ENCODE results near the gene PTPN1. TPM values are rescaled to one million over a fixed set of nuclear protein-coding genes. Genes with fewer than 3 reads are reported as not detected.
A peak's percentile ranks its signal among the peaks of the same experiment; 100 is the strongest.

Gene PTPN1
- total and polyA plus RNA-seq, 2 of the 13 experiments (the other 11 are each of a cell fraction or from before 2014, with no cell fraction given) = 17.7 to 37.2 TPM

DNA sequence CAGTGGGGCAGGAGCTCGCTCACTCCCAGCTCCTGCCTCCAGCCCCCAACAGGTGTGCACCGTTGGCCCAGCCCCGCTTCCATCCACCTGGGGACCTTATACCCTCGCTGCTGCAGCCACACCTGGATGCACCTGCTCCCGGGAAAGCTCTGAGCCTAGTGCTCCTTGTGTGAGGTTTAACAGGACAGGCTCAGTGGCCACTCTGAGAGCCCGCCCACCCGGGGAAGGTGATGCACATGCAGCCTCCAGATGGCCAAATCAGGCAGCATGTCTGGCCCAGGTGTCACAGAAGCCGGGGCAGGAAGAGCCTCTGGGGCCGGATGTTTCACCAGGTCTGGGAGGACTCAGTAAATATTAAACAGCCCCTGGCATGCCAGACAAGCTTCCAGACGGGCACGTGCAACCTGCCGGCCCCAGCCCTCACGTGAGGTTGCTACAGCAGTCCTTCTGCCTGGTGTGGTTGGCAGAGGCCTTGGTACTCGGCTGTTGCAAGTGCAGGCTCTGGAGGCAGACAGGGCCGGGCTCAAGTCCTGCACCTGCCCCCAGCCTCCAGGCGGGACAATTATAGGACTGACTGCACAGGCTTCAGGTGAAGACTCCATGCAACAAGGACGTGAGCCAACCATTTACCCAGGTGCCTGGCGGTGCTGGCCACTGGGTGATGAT lies 114.3 kb downstream of the PTPN1 start (continued):
- TF ChIP-seq ZNF598 (CRISPR knock-in tag; IDR thresholded peaks at IDR 0.05; ENCODE audit: borderline replicate concordance) (no peak), RARA (CRISPR knock-in tag; IDR thresholded peaks at IDR 0.05) (peak; percentile 76), ZNF614 (CRISPR knock-in tag; IDR thresholded peaks at IDR 0.05; ENCODE audit: borderline replicate concordance) (peak; percentile 61; the same call in 1 of the 2 replicates), ZNF7 (CRISPR knock-in tag; IDR thresholded peaks at IDR 0.05) (peak; percentile 50; the same call in 1 of the 2 replicates), KLF15 (CRISPR knock-in tag; IDR thresholded peaks at IDR 0.05; ENCODE audit: borderline replicate concordance) (0 out of 2 replicates have a peak, but pooled peaks have one; percentile 19), ZNF331 (CRISPR knock-in tag; IDR thresholded peaks at IDR 0.05) (peak; percentile 46), ZNF557 (CRISPR knock-in tag; IDR thresholded peaks at IDR 0.05) (peak; percentile 82; the same call in 1 of the 2 replicates), ZNF672 (CRISPR knock-in tag; IDR thresholded peaks at IDR 0.05) (no peak), MZF1 (CRISPR knock-in tag; IDR thresholded peaks at IDR 0.05; ENCODE audit: borderline replicate concordance) (0 out of 2 replicates have a peak, but pooled peaks have one; percentile 18), KLF16 (CRISPR knock-in tag; IDR thresholded peaks at IDR 0.05) (0 out of 4 replicates have a peak, but pooled peaks of 1 of the 2 experiments have one; percentile 36), SALL1 (CRISPR knock-in tag; IDR thresholded peaks at IDR 0.05) (peak; percentile 86), ETV5 (CRISPR knock-in tag; IDR thresholded peaks at IDR 0.05; ENCODE audit: borderline replicate concordance) (peak; percentile 92), FOXP1 (IDR thresholded peaks at IDR 0.05) (no peak), FOXP1 (CRISPR knock-in tag; IDR thresholded peaks at IDR 0.05) (peak; percentile 63; the same call in 1 of the 2 replicates)
- TF ChIP-seq, protein P1, sequence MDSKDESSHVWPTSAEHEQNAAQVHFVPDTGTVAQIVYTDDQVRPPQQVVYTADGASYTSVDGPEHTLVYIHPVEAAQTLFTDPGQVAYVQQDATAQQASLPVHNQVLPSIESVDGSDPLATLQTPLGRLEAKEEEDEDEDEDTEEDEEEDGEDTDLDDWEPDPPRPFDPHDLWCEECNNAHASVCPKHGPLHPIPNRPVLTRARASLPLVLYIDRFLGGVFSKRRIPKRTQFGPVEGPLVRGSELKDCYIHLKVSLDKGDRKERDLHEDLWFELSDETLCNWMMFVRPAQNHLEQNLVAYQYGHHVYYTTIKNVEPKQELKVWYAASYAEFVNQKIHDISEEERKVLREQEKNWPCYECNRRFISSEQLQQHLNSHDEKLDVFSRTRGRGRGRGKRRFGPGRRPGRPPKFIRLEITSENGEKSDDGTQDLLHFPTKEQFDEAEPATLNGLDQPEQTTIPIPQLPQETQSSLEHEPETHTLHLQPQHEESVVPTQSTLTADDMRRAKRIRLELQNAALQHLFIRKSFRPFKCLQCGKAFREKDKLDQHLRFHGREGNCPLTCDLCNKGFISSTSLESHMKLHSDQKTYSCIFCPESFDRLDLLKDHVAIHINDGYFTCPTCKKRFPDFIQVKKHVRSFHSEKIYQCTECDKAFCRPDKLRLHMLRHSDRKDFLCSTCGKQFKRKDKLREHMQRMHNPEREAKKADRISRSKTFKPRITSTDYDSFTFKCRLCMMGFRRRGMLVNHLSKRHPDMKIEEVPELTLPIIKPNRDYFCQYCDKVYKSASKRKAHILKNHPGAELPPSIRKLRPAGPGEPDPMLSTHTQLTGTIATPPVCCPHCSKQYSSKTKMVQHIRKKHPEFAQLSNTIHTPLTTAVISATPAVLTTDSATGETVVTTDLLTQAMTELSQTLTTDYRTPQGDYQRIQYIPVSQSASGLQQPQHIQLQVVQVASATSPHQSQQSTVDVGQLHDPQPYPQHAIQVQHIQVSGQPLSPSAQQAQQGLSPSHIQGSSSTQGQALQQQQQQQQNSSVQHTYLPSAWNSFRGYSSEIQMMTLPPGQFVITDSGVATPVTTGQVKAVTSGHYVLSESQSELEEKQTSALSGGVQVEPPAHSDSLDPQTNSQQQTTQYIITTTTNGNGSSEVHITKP (CRISPR knock-in tag; IDR thresholded peaks at IDR 0.05; ENCODE audit: low read depth) = 0 out of 2 replicates have a peak, but pooled peaks have one; percentile 10
- TF ChIP-seq, protein P2, sequence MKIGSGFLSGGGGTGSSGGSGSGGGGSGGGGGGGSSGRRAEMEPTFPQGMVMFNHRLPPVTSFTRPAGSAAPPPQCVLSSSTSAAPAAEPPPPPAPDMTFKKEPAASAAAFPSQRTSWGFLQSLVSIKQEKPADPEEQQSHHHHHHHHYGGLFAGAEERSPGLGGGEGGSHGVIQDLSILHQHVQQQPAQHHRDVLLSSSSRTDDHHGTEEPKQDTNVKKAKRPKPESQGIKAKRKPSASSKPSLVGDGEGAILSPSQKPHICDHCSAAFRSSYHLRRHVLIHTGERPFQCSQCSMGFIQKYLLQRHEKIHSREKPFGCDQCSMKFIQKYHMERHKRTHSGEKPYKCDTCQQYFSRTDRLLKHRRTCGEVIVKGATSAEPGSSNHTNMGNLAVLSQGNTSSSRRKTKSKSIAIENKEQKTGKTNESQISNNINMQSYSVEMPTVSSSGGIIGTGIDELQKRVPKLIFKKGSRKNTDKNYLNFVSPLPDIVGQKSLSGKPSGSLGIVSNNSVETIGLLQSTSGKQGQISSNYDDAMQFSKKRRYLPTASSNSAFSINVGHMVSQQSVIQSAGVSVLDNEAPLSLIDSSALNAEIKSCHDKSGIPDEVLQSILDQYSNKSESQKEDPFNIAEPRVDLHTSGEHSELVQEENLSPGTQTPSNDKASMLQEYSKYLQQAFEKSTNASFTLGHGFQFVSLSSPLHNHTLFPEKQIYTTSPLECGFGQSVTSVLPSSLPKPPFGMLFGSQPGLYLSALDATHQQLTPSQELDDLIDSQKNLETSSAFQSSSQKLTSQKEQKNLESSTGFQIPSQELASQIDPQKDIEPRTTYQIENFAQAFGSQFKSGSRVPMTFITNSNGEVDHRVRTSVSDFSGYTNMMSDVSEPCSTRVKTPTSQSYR (CRISPR knock-in tag; IDR thresholded peaks at IDR 0.05; ENCODE audit: borderline replicate concordance) = 0 out of 2 replicates have a peak, but pooled peaks have one; percentile 10
- TF ChIP-seq, protein P3, sequence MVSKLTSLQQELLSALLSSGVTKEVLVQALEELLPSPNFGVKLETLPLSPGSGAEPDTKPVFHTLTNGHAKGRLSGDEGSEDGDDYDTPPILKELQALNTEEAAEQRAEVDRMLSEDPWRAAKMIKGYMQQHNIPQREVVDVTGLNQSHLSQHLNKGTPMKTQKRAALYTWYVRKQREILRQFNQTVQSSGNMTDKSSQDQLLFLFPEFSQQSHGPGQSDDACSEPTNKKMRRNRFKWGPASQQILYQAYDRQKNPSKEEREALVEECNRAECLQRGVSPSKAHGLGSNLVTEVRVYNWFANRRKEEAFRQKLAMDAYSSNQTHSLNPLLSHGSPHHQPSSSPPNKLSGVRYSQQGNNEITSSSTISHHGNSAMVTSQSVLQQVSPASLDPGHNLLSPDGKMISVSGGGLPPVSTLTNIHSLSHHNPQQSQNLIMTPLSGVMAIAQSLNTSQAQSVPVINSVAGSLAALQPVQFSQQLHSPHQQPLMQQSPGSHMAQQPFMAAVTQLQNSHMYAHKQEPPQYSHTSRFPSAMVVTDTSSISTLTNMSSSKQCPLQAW (CRISPR knock-in tag; IDR thresholded peaks at IDR 0.05) = peak; percentile 72; the same call in 1 of the 2 replicates
- TF ChIP-seq, protein P4, sequence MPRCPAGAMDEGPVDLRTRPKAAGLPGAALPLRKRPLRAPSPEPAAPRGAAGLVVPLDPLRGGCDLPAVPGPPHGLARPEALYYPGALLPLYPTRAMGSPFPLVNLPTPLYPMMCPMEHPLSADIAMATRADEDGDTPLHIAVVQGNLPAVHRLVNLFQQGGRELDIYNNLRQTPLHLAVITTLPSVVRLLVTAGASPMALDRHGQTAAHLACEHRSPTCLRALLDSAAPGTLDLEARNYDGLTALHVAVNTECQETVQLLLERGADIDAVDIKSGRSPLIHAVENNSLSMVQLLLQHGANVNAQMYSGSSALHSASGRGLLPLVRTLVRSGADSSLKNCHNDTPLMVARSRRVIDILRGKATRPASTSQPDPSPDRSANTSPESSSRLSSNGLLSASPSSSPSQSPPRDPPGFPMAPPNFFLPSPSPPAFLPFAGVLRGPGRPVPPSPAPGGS (CRISPR knock-in tag; IDR thresholded peaks at IDR 0.05) = peak; percentile 43; the same call in 1 of the 2 replicates
